Measurements from ENCODE around the gene MATN3.

DNA sequence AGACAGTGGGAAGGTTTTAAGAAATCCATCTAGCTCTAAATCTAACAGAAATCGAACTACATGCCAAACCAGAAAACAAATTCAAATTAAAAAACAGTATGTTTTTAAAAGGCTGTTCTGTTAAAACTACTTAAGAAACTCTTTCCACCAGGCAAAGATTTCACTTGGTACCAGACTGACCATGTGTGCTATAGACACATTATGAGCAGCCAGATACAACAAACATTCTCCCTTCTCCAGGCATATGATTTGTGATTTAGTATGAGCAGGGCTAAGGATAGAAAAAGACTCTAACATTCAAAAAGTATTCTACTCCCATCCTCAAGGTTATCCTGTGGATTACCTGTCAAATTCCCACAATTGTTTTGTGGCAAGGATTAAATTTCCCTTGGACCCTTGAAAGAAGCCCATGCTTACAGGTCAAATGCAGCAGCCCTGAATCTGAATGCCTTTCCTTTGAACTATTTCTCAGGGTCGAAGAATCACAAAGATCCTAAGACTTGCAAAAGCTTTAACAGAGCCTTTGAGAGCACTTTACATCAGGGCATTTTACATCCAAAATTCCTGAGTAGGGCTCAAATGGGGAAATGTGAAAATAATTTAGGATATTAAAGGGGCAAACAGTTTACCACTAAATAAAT, 68.1 kb downstream of the MATN3 start:
- TF ChIP-seq, protein P1, sequence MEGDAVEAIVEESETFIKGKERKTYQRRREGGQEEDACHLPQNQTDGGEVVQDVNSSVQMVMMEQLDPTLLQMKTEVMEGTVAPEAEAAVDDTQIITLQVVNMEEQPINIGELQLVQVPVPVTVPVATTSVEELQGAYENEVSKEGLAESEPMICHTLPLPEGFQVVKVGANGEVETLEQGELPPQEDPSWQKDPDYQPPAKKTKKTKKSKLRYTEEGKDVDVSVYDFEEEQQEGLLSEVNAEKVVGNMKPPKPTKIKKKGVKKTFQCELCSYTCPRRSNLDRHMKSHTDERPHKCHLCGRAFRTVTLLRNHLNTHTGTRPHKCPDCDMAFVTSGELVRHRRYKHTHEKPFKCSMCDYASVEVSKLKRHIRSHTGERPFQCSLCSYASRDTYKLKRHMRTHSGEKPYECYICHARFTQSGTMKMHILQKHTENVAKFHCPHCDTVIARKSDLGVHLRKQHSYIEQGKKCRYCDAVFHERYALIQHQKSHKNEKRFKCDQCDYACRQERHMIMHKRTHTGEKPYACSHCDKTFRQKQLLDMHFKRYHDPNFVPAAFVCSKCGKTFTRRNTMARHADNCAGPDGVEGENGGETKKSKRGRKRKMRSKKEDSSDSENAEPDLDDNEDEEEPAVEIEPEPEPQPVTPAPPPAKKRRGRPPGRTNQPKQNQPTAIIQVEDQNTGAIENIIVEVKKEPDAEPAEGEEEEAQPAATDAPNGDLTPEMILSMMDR (IDR thresholded peaks at IDR 0.05): no peak
- TF ChIP-seq POLR2AphosphoS5 (IDR thresholded peaks at IDR 0.05): no peak
- TF ChIP-seq POLR2A (IDR thresholded peaks at IDR 0.05): no peak
